ENCODE results near the gene UGT2B7. TPM values are rescaled to one million over a fixed set of nuclear protein-coding genes. Genes with fewer than 3 reads are reported as not detected.

The UGT2B7 gene
- total RNA-seq, 1 experiment from 2014 or later, result not detected

DNA sequence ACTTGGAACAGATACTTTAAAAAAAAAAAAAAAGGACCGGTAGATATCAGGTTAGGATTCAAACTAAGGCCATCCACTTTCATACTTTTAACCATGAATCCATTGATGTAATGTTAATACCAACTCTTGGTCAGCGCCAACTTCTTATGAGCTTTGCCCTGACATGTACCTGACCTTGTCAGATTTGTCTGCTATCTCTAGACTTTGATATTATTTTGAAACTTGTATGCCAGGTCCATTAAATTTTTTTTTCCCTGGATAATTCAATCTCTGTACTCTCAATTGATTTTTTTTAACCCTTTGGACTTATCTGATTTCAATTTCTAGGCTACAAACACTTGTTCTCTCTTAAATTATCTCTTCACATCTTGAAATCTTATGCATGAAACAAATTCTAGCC, 27.2 kb upstream of the UGT2B7 start:
- Mint-ChIP-seq H3K36me3 (ENCODE audit: insufficient read depth, unreplicated experiment) (no peaks in the 10 kb centered on the region), H3K4me3 (ENCODE audit: unreplicated experiment) (no peak overlapping the region), H3K27ac (ENCODE audit: low read depth, unreplicated experiment) (peak overlapping the region; percentile 74), H3K9me3 (ENCODE audit: unreplicated experiment) (peaks cover under 1% of the 10 kb centered on the region), H3K4me1 (ENCODE audit: insufficient read depth, unreplicated experiment) (peaks cover 8% of the 10 kb centered on the region), H3K27me3 (ENCODE audit: insufficient read depth, unreplicated experiment) (no peaks in the 10 kb centered on the region)
- POLR2A ChIA-PET, result no interaction called here
- intact Hi-C loops (cut with micrococcal nuclease), result no loop called here
- no peak for DNase-seq (ENCODE audit: unreplicated experiment)
- no TSS peak for BruUV-seq (replicated peaks)
- CTCF ChIA-PET, result no interaction called here
- TF ChIP-seq CTCF (IDR thresholded peaks at IDR 0.05; ENCODE audit: unreplicated experiment), result no peak

GRCh38 chr4:69070590-69070989, 25.7 kb upstream of the UGT2B7 start:
- no peak overlapping the region for H3K27ac Mint-ChIP-seq (ENCODE audit: low read depth, unreplicated experiment)
- no peak for TF ChIP-seq CTCF (IDR thresholded peaks at IDR 0.05; ENCODE audit: unreplicated experiment)
- POLR2A ChIA-PET, result no interaction called here
- H3K36me3 Mint-ChIP-seq (ENCODE audit: insufficient read depth, unreplicated experiment), result no peaks in the 10 kb centered on the region
- intact Hi-C loops (cut with micrococcal nuclease), result no loop called here
- BruUV-seq (replicated peaks), result no TSS peak
- H3K27me3 Mint-ChIP-seq (ENCODE audit: insufficient read depth, unreplicated experiment), result no peaks in the 10 kb centered on the region
- H3K4me1 Mint-ChIP-seq (ENCODE audit: insufficient read depth, unreplicated experiment), result peaks cover 14% of the 10 kb centered on the region
- no peak for DNase-seq (ENCODE audit: unreplicated experiment)
- CTCF ChIA-PET, result no interaction called here
- H3K9me3 Mint-ChIP-seq (ENCODE audit: unreplicated experiment), result no peaks in the 10 kb centered on the region
- no peak overlapping the region for H3K4me3 Mint-ChIP-seq (ENCODE audit: unreplicated experiment)

GRCh38 chr4:69071286-69071685, 25.0 kb upstream of the UGT2B7 start:
- no TSS peak for BruUV-seq (replicated peaks)
- Mint-ChIP-seq H3K36me3 (ENCODE audit: insufficient read depth, unreplicated experiment) (no peaks in the 10 kb centered on the region), H3K4me1 (ENCODE audit: insufficient read depth, unreplicated experiment) (peaks cover 14% of the 10 kb centered on the region), H3K27me3 (ENCODE audit: insufficient read depth, unreplicated experiment) (no peaks in the 10 kb centered on the region), H3K4me3 (ENCODE audit: unreplicated experiment) (no peak overlapping the region), H3K9me3 (ENCODE audit: unreplicated experiment) (no peaks in the 10 kb centered on the region), H3K27ac (ENCODE audit: low read depth, unreplicated experiment) (no peak overlapping the region)
- ChIA-PET POLR2A (no interaction called here), CTCF (no interaction called here)
- no peak for DNase-seq (ENCODE audit: unreplicated experiment)
- intact Hi-C loops (cut with micrococcal nuclease), result no loop called here
- no peak for TF ChIP-seq CTCF (IDR thresholded peaks at IDR 0.05; ENCODE audit: unreplicated experiment)

- intact Hi-C loops (cut with micrococcal nuclease), result no loop called here
- POLR2A ChIA-PET, result no interaction called here
Observed at GRCh38 chr4:69073375-69073774, 22.9 kb upstream of the UGT2B7 start.

More at GRCh38 chr4:69073375-69073774, 22.9 kb upstream of the UGT2B7 start:
- no TSS peak for BruUV-seq (replicated peaks)
- peaks cover 8% of the 10 kb centered on the region for H3K9me3 Mint-ChIP-seq (ENCODE audit: unreplicated experiment)
- no peak overlapping the region for H3K4me3 Mint-ChIP-seq (ENCODE audit: unreplicated experiment)
- H3K27me3 Mint-ChIP-seq (ENCODE audit: insufficient read depth, unreplicated experiment), result no peaks in the 10 kb centered on the region
- H3K36me3 Mint-ChIP-seq (ENCODE audit: insufficient read depth, unreplicated experiment), result no peaks in the 10 kb centered on the region
- H3K4me1 Mint-ChIP-seq (ENCODE audit: insufficient read depth, unreplicated experiment), result peaks cover 6% of the 10 kb centered on the region
- CTCF ChIA-PET, result no interaction called here
- no peak overlapping the region for H3K27ac Mint-ChIP-seq (ENCODE audit: low read depth, unreplicated experiment)
- TF ChIP-seq CTCF (IDR thresholded peaks at IDR 0.05; ENCODE audit: unreplicated experiment), result no peak
- no peak for DNase-seq (ENCODE audit: unreplicated experiment)
